MM.1S (cell line): ENCODE results near the gene SWAP70.

Experiments used
- DNase-seq: peaks from one replicate; pipeline ENCODE4 v3.0.0-alpha.2; 2015
- H2AFZ ChIP-seq: fragments of 300-600 bp; sonication (generic); 2 replicates; pipeline ENCODE4 v1.6.0; 2016; ENCODE audit warnings: antibody characterized with exemption, low read length
- H3F3A ChIP-seq: fragments of 300-600 bp; sonication (generic); 2 replicates; pipeline ENCODE4 v1.6.1; 2016; ENCODE audit warnings: mild to moderate bottlenecking, antibody characterized with exemption, low read length, moderate library complexity, mixed read lengths; ENCODE audit not compliant: insufficient read depth
- H3K27ac ChIP-seq: fragments of 300-600 bp; sonication (generic); 2 replicates; pipeline ENCODE4 v1.5.1; 2016; ENCODE audit warnings: mild to moderate bottlenecking, low read length
- H3K27me3 ChIP-seq: fragments of 300-600 bp; sonication (generic); replicated peaks from 2 replicates; pipeline ENCODE4 v1.6.0; 2016; ENCODE audit warnings: low read length; ENCODE audit not compliant: insufficient read depth
- H3K36me3 ChIP-seq: fragments of 300-600 bp; sonication (generic); replicated peaks from 2 replicates; pipeline ENCODE4 v1.6.1; 2016; ENCODE audit warnings: mild to moderate bottlenecking, low read length, mixed read lengths; ENCODE audit not compliant: insufficient read depth
- H3K4me1 ChIP-seq: fragments of 300-600 bp; sonication (generic); 2 replicates; pipeline ENCODE4 v1.6.1; 2016; ENCODE audit warnings: low read length, mixed read lengths
- H3K4me2 ChIP-seq: fragments of 300-600 bp; sonication (generic); 2 replicates; pipeline ENCODE4 v1.6.0; 2016; ENCODE audit warnings: low read depth, low read length
- H3K4me3 ChIP-seq: fragments of 300-600 bp; sonication (generic); 2 replicates; pipeline ENCODE4 v1.5.1; 2016; ENCODE audit warnings: low read length, mixed read lengths
- H3K79me2 ChIP-seq: fragments of 300-600 bp; sonication (generic); 2 replicates; pipeline ENCODE4 v1.6.1; 2016; ENCODE audit warnings: mixed run types, low read length, mixed read lengths
- H3K9ac ChIP-seq: fragments of 300-600 bp; sonication (generic); 2 replicates; pipeline ENCODE4 v1.6.1; 2016; ENCODE audit warnings: low read length, mixed read lengths
- H3K9me2 ChIP-seq: fragments of 300-600 bp; sonication (generic); replicated peaks from 2 replicates; pipeline ENCODE4 v1.6.1; 2016; ENCODE audit warnings: mild to moderate bottlenecking, low read length, mixed read lengths; ENCODE audit not compliant: insufficient read depth
- H3K9me3 ChIP-seq: fragments of 300-600 bp; sonication (generic); replicated peaks from 2 replicates; pipeline ENCODE4 v1.6.1; 2016; ENCODE audit warnings: mild to moderate bottlenecking, low read length, mixed read lengths; ENCODE audit not compliant: insufficient read depth
- H4K20me1 ChIP-seq: fragments of 300-600 bp; sonication (generic); 2 replicates; pipeline ENCODE4 v1.6.1; 2016; ENCODE audit warnings: mild to moderate bottlenecking, low read length, moderate library complexity, mixed read lengths; ENCODE audit not compliant: insufficient read depth
- CTCF ChIP-seq: fragments of 300-600 bp; sonication (generic); IDR thresholded peaks from 2 replicates; pipeline ENCODE4 v1.5.1; 2016; ENCODE audit warnings: antibody characterized with exemption, low read length, mixed read lengths
- EZH2 ChIP-seq: fragments of 300-600 bp; sonication (generic); optimal IDR thresholded peaks from 2 replicates; pipeline ENCODE3; 2017; ENCODE audit warnings: low read depth, mild to moderate bottlenecking, antibody characterized with exemption, low read length, mixed read lengths
- EZH2phosphoT487 ChIP-seq: fragments of 300-600 bp; sonication (generic); IDR thresholded peaks from 2 replicates; pipeline ENCODE4 v1.6.1; 2018; ENCODE audit warnings: antibody characterized with exemption, low read length

The SWAP70 gene

GRCh38 chr11:9656864-9657263, 7.0 kb upstream of the SWAP70 start:
- H3K9ac ChIP-seq, result no peak overlapping the region
- H4K20me1 ChIP-seq, result no peaks in the 10 kb centered on the region
- H3K27me3 ChIP-seq, result no peaks in the 10 kb centered on the region
- H3K79me2 ChIP-seq, result no peaks in the 10 kb centered on the region
- no peaks in the 10 kb centered on the region for H3F3A ChIP-seq
- no peaks in the 10 kb centered on the region for H3K9me2 ChIP-seq
- no peak overlapping the region for H3K4me3 ChIP-seq
- no peaks in the 10 kb centered on the region for H3K9me3 ChIP-seq
- H3K27ac ChIP-seq, result no peak overlapping the region
- no peak overlapping the region for H3K4me2 ChIP-seq
- TF ChIP-seq CTCF (no peak), EZH2phosphoT487 (no peak), EZH2 (no peak)
- no peaks in the 10 kb centered on the region for H3K4me1 ChIP-seq
- DNase-seq, result no peak
- H2AFZ ChIP-seq, result no peak overlapping the region
- H3K36me3 ChIP-seq, result no peaks in the 10 kb centered on the region

GRCh38 chr11:9657531-9657930, 6.3 kb upstream of the SWAP70 start:
- no peak for DNase-seq
- H3K4me3 ChIP-seq, result no peak overlapping the region
- H4K20me1 ChIP-seq, result no peaks in the 10 kb centered on the region
- no peaks in the 10 kb centered on the region for H3K79me2 ChIP-seq
- TF ChIP-seq CTCF (no peak), EZH2 (no peak), EZH2phosphoT487 (no peak)
- no peaks in the 10 kb centered on the region for H3K9me2 ChIP-seq
- no peaks in the 10 kb centered on the region for H3K9me3 ChIP-seq
- H2AFZ ChIP-seq, result no peak overlapping the region
- H3K4me1 ChIP-seq, result no peaks in the 10 kb centered on the region
- no peak overlapping the region for H3K4me2 ChIP-seq
- H3K27me3 ChIP-seq, result peaks cover 6% of the 10 kb centered on the region; the same call in 1 of the 2 replicates
- no peak overlapping the region for H3K27ac ChIP-seq
- H3K36me3 ChIP-seq, result no peaks in the 10 kb centered on the region
- no peak overlapping the region for H3K9ac ChIP-seq
- no peaks in the 10 kb centered on the region for H3F3A ChIP-seq

- no peaks in the 10 kb centered on the region for H3K36me3 ChIP-seq
- no peak for DNase-seq
- H3K9me3 ChIP-seq, result no peaks in the 10 kb centered on the region
- H3K4me2 ChIP-seq, result no peak overlapping the region
- H2AFZ ChIP-seq, result no peak overlapping the region
- peaks cover 10% of the 10 kb centered on the region; the same call in 1 of the 2 replicates for H3K27me3 ChIP-seq
- H3K9ac ChIP-seq, result no peak overlapping the region
- no peaks in the 10 kb centered on the region for H3K79me2 ChIP-seq
- H4K20me1 ChIP-seq, result no peaks in the 10 kb centered on the region
- H3F3A ChIP-seq, result no peaks in the 10 kb centered on the region
- H3K9me2 ChIP-seq, result no peaks in the 10 kb centered on the region
- no peak overlapping the region for H3K4me3 ChIP-seq
- TF ChIP-seq CTCF, result no peak
- no peak for TF ChIP-seq EZH2
- TF ChIP-seq EZH2phosphoT487, result no peak
- H3K4me1 ChIP-seq, result no peaks in the 10 kb centered on the region
- no peak overlapping the region for H3K27ac ChIP-seq
Measured at GRCh38 chr11:9660886-9661285, 3.0 kb upstream of the SWAP70 start.

- H3K27ac ChIP-seq, result no peak overlapping the region
- H2AFZ ChIP-seq, result no peak overlapping the region
- no peaks in the 10 kb centered on the region for H3K9me2 ChIP-seq
- no peaks in the 10 kb centered on the region for H4K20me1 ChIP-seq
- H3K79me2 ChIP-seq, result no peaks in the 10 kb centered on the region
- H3K27me3 ChIP-seq, result peaks cover 10% of the 10 kb centered on the region; the same call in 1 of the 2 replicates
- no peak overlapping the region for H3K4me2 ChIP-seq
- H3K36me3 ChIP-seq, result no peaks in the 10 kb centered on the region
- DNase-seq, result no peak
- no peak for TF ChIP-seq EZH2
- no peak for TF ChIP-seq EZH2phosphoT487
- no peak for TF ChIP-seq CTCF
- H3K4me1 ChIP-seq, result no peaks in the 10 kb centered on the region
- H3K9ac ChIP-seq, result no peak overlapping the region
- H3K4me3 ChIP-seq, result no peak overlapping the region
- H3K9me3 ChIP-seq, result no peaks in the 10 kb centered on the region
- no peaks in the 10 kb centered on the region for H3F3A ChIP-seq
Measured at GRCh38 chr11:9662273-9662672, 1.6 kb upstream of the SWAP70 start.
